CD14-positive monocyte (primary cell): ENCODE measurements around the gene NUP62. TPM values are rescaled to one million over a fixed set of nuclear protein-coding genes. Genes with fewer than 3 reads are reported as not detected.
A peak's percentile ranks its signal among the peaks of the same experiment; 100 is the strongest.

Experiments used
- DNase-seq, 3 donors: peaks; one replicate each; pipeline ENCODE4 v3.0.0-alpha.2; 2011 to 2022
- H2AFZ ChIP-seq: 2 replicates; pipeline ENCODE4 v1.6.0; 2012; ENCODE audit warnings: mild to moderate bottlenecking, low read depth, low read length, inconsistent platforms; ENCODE audit not compliant: insufficient read depth, poor library complexity, severe bottlenecking
- H3K27ac ChIP-seq, 2 donors: 1 replicate in 1 of 2; 2 replicates in 1 of 2; pipeline ENCODE4 v1.5.1; 2012 to 2013; ENCODE audit warnings: low read length in 2 of 2, control low read depth in 1 of 2, inconsistent platforms in 1 of 2, low read depth in 1 of 2, mild to moderate bottlenecking in 1 of 2
- H3K27me3 ChIP-seq, 2 donors: one replicate each; pipeline versions ENCODE4 v1.6.0 to v1.6.1; 2011 to 2013; ENCODE audit warnings: low read length in 2 of 2; ENCODE audit not compliant: control insufficient read depth in 2 of 2, insufficient read depth in 2 of 2
- H3K36me3 ChIP-seq, 2 donors: replicated peaks in 1 of 2; 1 replicate in 1 of 2; 2 replicates in 1 of 2; pipeline versions ENCODE4 v1.5.1 to v1.6.1; 2012 to 2013; ENCODE audit warnings: low read length in 2 of 2, control low read depth in 1 of 2, inconsistent platforms in 1 of 2, mild to moderate bottlenecking in 1 of 2; ENCODE audit not compliant: insufficient read depth in 2 of 2, control insufficient read depth in 1 of 2
- H3K4me1 ChIP-seq, 2 donors: 1 replicate in 1 of 2; 2 replicates in 1 of 2; pipeline versions ENCODE4 v1.5.1 to v1.6.1; 2012 to 2013; ENCODE audit warnings: low read length in 2 of 2, control low read depth in 1 of 2, inconsistent platforms in 1 of 2, mild to moderate bottlenecking in 1 of 2, moderate library complexity in 1 of 2; ENCODE audit not compliant: insufficient read depth in 2 of 2, control insufficient read depth in 1 of 2
- H3K4me2 ChIP-seq: replicated peaks from 2 replicates; pipeline ENCODE3; 2012; ENCODE audit warnings: low read length, moderate library complexity, mild to moderate bottlenecking; ENCODE audit not compliant: poor library complexity, severe bottlenecking; ENCODE audit errors: extremely low read depth
- H3K4me3 ChIP-seq, 3 experiments: fragments of 200-600 bp in 1 of 3; sonication (generic) in 1 of 3; replicated peaks in 1 of 3; 1 replicate in 2 of 3; 2 replicates in 1 of 3; pipeline ENCODE4 v1.5.1; 2011 to 2013; ENCODE audit warnings: low read length in 3 of 3, mild to moderate bottlenecking in 3 of 3, control low read depth in 2 of 3, low read depth in 2 of 3, inconsistent platforms in 1 of 3, moderate library complexity in 1 of 3
- H3K79me2 ChIP-seq: 2 replicates; pipeline ENCODE4 v1.6.0; 2012; ENCODE audit warnings: mild to moderate bottlenecking, control low read depth, inconsistent platforms, low read length, moderate library complexity; ENCODE audit not compliant: insufficient read depth
- H3K9ac ChIP-seq: 2 replicates; pipeline ENCODE4 v1.6.0; 2017; ENCODE audit warnings: low read length, mild to moderate bottlenecking; ENCODE audit not compliant: insufficient read depth, poor library complexity, severe bottlenecking
- H3K9me3 ChIP-seq, 2 donors: replicated peaks in 1 of 2; 1 replicate in 1 of 2; 2 replicates in 1 of 2; pipeline versions ENCODE4 v1.5.1 to v1.6.1; 2012 to 2013; ENCODE audit warnings: low read length in 2 of 2, control low read depth in 1 of 2; ENCODE audit not compliant: control insufficient read depth in 1 of 2, insufficient read depth in 1 of 2
- H4K20me1 ChIP-seq: 2 replicates; pipeline ENCODE4 v1.6.0; 2012; ENCODE audit warnings: mild to moderate bottlenecking, low read length, control low read depth, moderate library complexity; ENCODE audit not compliant: insufficient read depth
- H3K27ac Mint-ChIP-seq, 7 donors: one replicate each; pipeline ENCODE4 v1.8.0; 2020; ENCODE audit warnings: mild to moderate bottlenecking in 7 of 7, mixed read lengths in 7 of 7, moderate library complexity in 6 of 7, inconsistent platforms in 2 of 7
- H3K27me3 Mint-ChIP-seq, 3 donors: one replicate each; pipeline ENCODE4 v1.8.0; 2021 to 2022; ENCODE audit warnings: low read depth in 3 of 3, mild to moderate bottlenecking in 3 of 3, mixed read lengths in 3 of 3, moderate library complexity in 3 of 3, inconsistent platforms in 1 of 3
- H3K36me3 Mint-ChIP-seq, 2 donors: one replicate each; pipeline ENCODE4 v1.8.0; 2020; ENCODE audit warnings: mixed read lengths in 2 of 2, inconsistent platforms in 1 of 2, mild to moderate bottlenecking in 1 of 2
- H3K4me1 Mint-ChIP-seq: one replicate; pipeline ENCODE4 v1.8.0; 2020; ENCODE audit warnings: mild to moderate bottlenecking, mixed read lengths
- H3K4me3 Mint-ChIP-seq, 2 donors: one replicate each; pipeline ENCODE4 v1.8.0; 2020; ENCODE audit warnings: mild to moderate bottlenecking in 2 of 2, mixed read lengths in 2 of 2, moderate library complexity in 1 of 2
- H3K9me3 Mint-ChIP-seq, 7 donors: one replicate each; pipeline ENCODE4 v1.8.0; 2020 to 2022; ENCODE audit warnings: mixed read lengths in 7 of 7, mild to moderate bottlenecking in 6 of 7, moderate library complexity in 6 of 7, inconsistent platforms in 2 of 7
- WGBS: methylation state at CpG from one replicate; pipeline ENCODE4 v1.1.5; 2013; ENCODE audit warnings: missing lambda C conversion rate; ENCODE audit not compliant: insufficient coverage; 5-methylcytosine and 5-hydroxymethylcytosine counted together
- intact Hi-C, 2 donors: fragments of 100-400 bp; cut with micrococcal nuclease; formaldehyde crosslinking; loops; one replicate each; pipeline versions ENCODE4 v1.15.0 to v1.15.1; 2023
- polyA plus RNA-seq, 3 donors: library from polyadenylated mRNA; depleted of rRNA in 1 of 3; unstranded in 2 of 3; stranded (reverse) in 1 of 3; fragments of 300-500 nt in 2 of 3; fragments of >200 nt in 1 of 3; fragmentation: Illumina TruSeq in 2 of 3; gene quantifications; 1 replicate in 2 of 3; 2 replicates in 1 of 3; pipeline ENCODE4 v1.2.3, GENCODE V29; 2012 to 2021
- TF ChIP-seq, protein P1 (sequence below): fragments of 200-600 bp; IDR thresholded peaks from one replicate; pipeline ENCODE4 v1.8.0; 2022; ENCODE audit warnings: antibody characterized with exemption, mild to moderate bottlenecking

The NUP62 gene
- polyA plus RNA-seq, 3 donors = 32.3 to 62.2 (median 48.6) TPM

GRCh38 chr19:49950590-49950948, 21.3 kb upstream of the NUP62 start:
- intact Hi-C loops = no loop called here
- WGBS = 94% methylated on average over 2 of the region's 5 CpGs
- Histone ChIP-seq H3K36me3 (no peaks in the 10 kb centered on the region), H3K9ac (no peak overlapping the region), H2AFZ (no peak overlapping the region), H3K4me2 (no peak overlapping the region), H3K79me2 (no peaks in the 10 kb centered on the region), H3K27me3 (no peaks in the 10 kb centered on the region), H3K4me3 (no peak overlapping the region), H4K20me1 (no peaks in the 10 kb centered on the region), H3K27ac (no peak overlapping the region), H3K9me3 (no peaks in the 10 kb centered on the region), H3K4me1 (peaks cover 47 to 50% of the 10 kb centered on the region in 2 donors)
- H3K4me3 Mint-ChIP-seq = peak overlapping the region in 1 of 2 donors; percentile 41
- no peaks in the 10 kb centered on the region for H3K36me3 Mint-ChIP-seq
- peaks cover 0 to 7% (median 0%) of the 10 kb centered on the region in 7 donors for H3K9me3 Mint-ChIP-seq
- DNase-seq = no peak
- H3K4me1 Mint-ChIP-seq = peaks cover 54% of the 10 kb centered on the region
- peak overlapping the region in 1 of 7 donors; percentile 8 for H3K27ac Mint-ChIP-seq
- TF ChIP-seq, protein P1, sequence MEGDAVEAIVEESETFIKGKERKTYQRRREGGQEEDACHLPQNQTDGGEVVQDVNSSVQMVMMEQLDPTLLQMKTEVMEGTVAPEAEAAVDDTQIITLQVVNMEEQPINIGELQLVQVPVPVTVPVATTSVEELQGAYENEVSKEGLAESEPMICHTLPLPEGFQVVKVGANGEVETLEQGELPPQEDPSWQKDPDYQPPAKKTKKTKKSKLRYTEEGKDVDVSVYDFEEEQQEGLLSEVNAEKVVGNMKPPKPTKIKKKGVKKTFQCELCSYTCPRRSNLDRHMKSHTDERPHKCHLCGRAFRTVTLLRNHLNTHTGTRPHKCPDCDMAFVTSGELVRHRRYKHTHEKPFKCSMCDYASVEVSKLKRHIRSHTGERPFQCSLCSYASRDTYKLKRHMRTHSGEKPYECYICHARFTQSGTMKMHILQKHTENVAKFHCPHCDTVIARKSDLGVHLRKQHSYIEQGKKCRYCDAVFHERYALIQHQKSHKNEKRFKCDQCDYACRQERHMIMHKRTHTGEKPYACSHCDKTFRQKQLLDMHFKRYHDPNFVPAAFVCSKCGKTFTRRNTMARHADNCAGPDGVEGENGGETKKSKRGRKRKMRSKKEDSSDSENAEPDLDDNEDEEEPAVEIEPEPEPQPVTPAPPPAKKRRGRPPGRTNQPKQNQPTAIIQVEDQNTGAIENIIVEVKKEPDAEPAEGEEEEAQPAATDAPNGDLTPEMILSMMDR = no peak
- peaks cover 7 to 21% (median 11%) of the 10 kb centered on the region in 3 donors for H3K27me3 Mint-ChIP-seq

DNA sequence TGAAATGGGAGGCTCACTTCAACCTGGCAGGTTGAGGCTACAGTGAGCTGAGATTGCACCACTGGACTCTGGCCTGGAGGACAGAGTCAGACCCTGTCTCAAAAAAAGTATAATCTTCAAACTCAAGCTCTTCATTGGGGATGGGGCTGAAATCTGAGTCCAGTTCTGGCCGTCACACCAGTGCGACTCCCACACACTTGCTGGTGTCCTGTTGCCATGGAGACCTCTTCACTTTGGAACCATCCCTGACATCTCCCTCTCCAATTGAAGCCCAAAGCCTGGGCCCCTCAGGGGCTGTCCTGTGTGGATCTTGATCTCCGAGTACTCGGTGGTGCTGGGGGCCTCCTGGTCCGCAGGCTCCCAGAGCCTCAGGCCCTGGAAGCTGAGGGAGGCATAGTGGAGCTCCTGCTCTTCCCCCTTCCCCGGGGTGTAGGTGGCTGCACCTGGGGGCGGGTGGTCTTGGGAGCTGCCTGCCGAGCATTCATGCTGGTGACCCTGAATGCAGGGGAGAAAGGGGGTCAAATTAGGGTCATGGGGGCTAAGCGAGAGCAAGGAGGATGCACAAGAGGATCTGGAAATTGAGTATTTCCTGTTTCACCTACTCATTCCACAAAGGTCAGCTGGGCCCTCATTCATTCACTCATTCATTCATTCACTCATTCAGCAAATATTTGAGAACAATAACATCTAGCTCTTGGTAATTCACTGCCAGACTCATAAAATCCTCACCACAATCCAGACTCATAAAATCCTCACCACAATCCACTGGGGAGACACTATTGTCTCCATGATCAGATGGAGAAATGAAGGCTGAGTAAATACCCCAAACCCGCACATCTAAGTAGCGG, 20.7 kb upstream of the NUP62 start:
- intact Hi-C loops = no loop called here
- no peaks in the 10 kb centered on the region for H3K79me2 ChIP-seq
- Mint-ChIP-seq H3K4me1 (peaks cover 54% of the 10 kb centered on the region), H3K27me3 (peaks cover 7 to 21% (median 11%) of the 10 kb centered on the region in 3 donors), H3K27ac (peak overlapping the region in 1 of 7 donors; percentile 18), H3K36me3 (no peaks in the 10 kb centered on the region), H3K4me3 (no peak overlapping the region), H3K9me3 (peaks cover 0 to 7% (median 0%) of the 10 kb centered on the region in 7 donors)
- 100% methylated on average over 7 of the region's 11 CpGs for WGBS
- DNase-seq = no peak
- H3K9ac ChIP-seq = no peak overlapping the region
- H3K27me3 ChIP-seq = no peaks in the 10 kb centered on the region
- H3K9me3 ChIP-seq = no peaks in the 10 kb centered on the region
- no peak overlapping the region for H3K4me3 ChIP-seq
- TF ChIP-seq, protein P1 = no peak
- H3K4me1 ChIP-seq = peaks cover 47 to 50% of the 10 kb centered on the region in 2 donors
- no peaks in the 10 kb centered on the region for H3K36me3 ChIP-seq
- no peaks in the 10 kb centered on the region for H4K20me1 ChIP-seq
- H3K27ac ChIP-seq = no peak overlapping the region
- no peak overlapping the region for H2AFZ ChIP-seq
- H3K4me2 ChIP-seq = no peak overlapping the region
